Brain microvascular endothelial cell (primary cell): ENCODE results near the gene EXOC4.

Experiments
- DNase-seq: peaks from one replicate; pipeline ENCODE4 v3.0.0-alpha.2; 2020
- H3K27ac ChIP-seq: fragments of 250-450 bp; sonication (Bioruptor Pico); 2 replicates; pipeline ENCODE4 v1.5.1; 2020; ENCODE audit warnings: mild to moderate bottlenecking, moderate library complexity
- H3K27me3 ChIP-seq: fragments of 250-450 bp; sonication (Bioruptor Pico); replicated peaks from 2 replicates; pipeline ENCODE4 v1.5.1; 2020; ENCODE audit warnings: mild to moderate bottlenecking
- H3K36me3 ChIP-seq: fragments of 250-450 bp; sonication (Bioruptor Pico); replicated peaks from 2 replicates; pipeline ENCODE4 v1.5.1; 2020; ENCODE audit warnings: mild to moderate bottlenecking
- H3K4me3 ChIP-seq: 2 replicates; pipeline ENCODE4 v1.5.1; 2011; ENCODE audit warnings: low read depth, mild to moderate bottlenecking, control low read depth, low read length, moderate library complexity
- CTCF ChIP-seq: IDR thresholded peaks from 2 replicates; pipeline ENCODE4 v1.5.1; 2011; ENCODE audit warnings: low read depth, mild to moderate bottlenecking, moderate library complexity, low read length, control low read depth, inconsistent platforms; ENCODE audit errors: missing control alignments
- in situ Hi-C: cut with HindIII; loops from 2 replicates; pipeline ENCODE4 v1.10.0; 2017; ENCODE audit warnings: low sequenced_read_pairs, low pct_ligation_motif_present

The EXOC4 gene

GRCh38 chr7:133502972-133503371, 250.1 kb downstream of the EXOC4 start:
- TF ChIP-seq CTCF = no peak
- no peak overlapping the region for H3K27ac ChIP-seq
- no peaks in the 10 kb centered on the region for H3K36me3 ChIP-seq
- no peak for DNase-seq
- H3K27me3 ChIP-seq = no peaks in the 10 kb centered on the region
- in situ Hi-C loops = no loop called here
- no peak overlapping the region for H3K4me3 ChIP-seq

GRCh38 chr7:133504825-133505224, 251.9 kb downstream of the EXOC4 start:
- Histone ChIP-seq H3K27me3 (no peaks in the 10 kb centered on the region), H3K36me3 (no peaks in the 10 kb centered on the region), H3K27ac (no peak overlapping the region), H3K4me3 (no peak overlapping the region)
- peak; percentile 23 for DNase-seq
- no peak for TF ChIP-seq CTCF
- in situ Hi-C loops = no loop called here

GRCh38 chr7:133509822-133510221, 256.9 kb downstream of the EXOC4 start:
- H3K27ac ChIP-seq = no peak overlapping the region
- in situ Hi-C loops = no loop called here
- no peak for DNase-seq
- no peak overlapping the region for H3K4me3 ChIP-seq
- H3K27me3 ChIP-seq = no peaks in the 10 kb centered on the region
- no peaks in the 10 kb centered on the region for H3K36me3 ChIP-seq
- no peak for TF ChIP-seq CTCF

- no peak for DNase-seq
- H3K27me3 ChIP-seq = no peaks in the 10 kb centered on the region
- in situ Hi-C loops = no loop called here
- TF ChIP-seq CTCF = no peak
- no peak overlapping the region for H3K4me3 ChIP-seq
- no peak overlapping the region for H3K27ac ChIP-seq
- H3K36me3 ChIP-seq = no peaks in the 10 kb centered on the region
Observed at GRCh38 chr7:133510326-133511055, 257.6 kb downstream of the EXOC4 start.

- in situ Hi-C loops = no loop called here
- Histone ChIP-seq H3K27ac (no peak overlapping the region), H3K4me3 (no peak overlapping the region), H3K27me3 (no peaks in the 10 kb centered on the region), H3K36me3 (no peaks in the 10 kb centered on the region)
- no peak for DNase-seq
- no peak for TF ChIP-seq CTCF
Observed at GRCh38 chr7:133511252-133511651, 258.4 kb downstream of the EXOC4 start.

GRCh38 chr7:133511708-133512107, 258.8 kb downstream of the EXOC4 start:
- TF ChIP-seq CTCF = no peak
- no peak for DNase-seq
- in situ Hi-C loops = no loop called here
- Histone ChIP-seq H3K4me3 (no peak overlapping the region), H3K36me3 (no peaks in the 10 kb centered on the region), H3K27ac (no peak overlapping the region), H3K27me3 (no peaks in the 10 kb centered on the region)
